C1 segment of cervical spinal cord (tissue), 14 donors: Measurements from ENCODE around the gene HOXA1.

Source experiments
- DNase-seq, 14 donors: peaks; one replicate each; lab custom pipeline; 2025; lab: John Stamatoyannopoulos, UW

Gene HOXA1

GRCh38 chr7:27116962-27117886, 21.4 kb upstream of the HOXA1 start:
- no peak for DNase-seq

GRCh38 chr7:27116031-27116961, 20.5 kb upstream of the HOXA1 start:
- no peak for DNase-seq

GRCh38 chr7:27115221-27116026, 19.6 kb upstream of the HOXA1 start:
- no peak for DNase-seq

- no peak for DNase-seq
Observed at GRCh38 chr7:27114881-27115220, 19.1 kb upstream of the HOXA1 start.

- no peak for DNase-seq
Observed at GRCh38 chr7:27113991-27114769, 18.4 kb upstream of the HOXA1 start.

- no peak for DNase-seq
Observed at GRCh38 chr7:27112955-27113949, 17.5 kb upstream of the HOXA1 start.

- no peak for DNase-seq
Observed at GRCh38 chr7:27112361-27112760, 16.6 kb upstream of the HOXA1 start.

- DNase-seq: no peak
Observed at GRCh38 chr7:27111751-27112277, 16.0 kb upstream of the HOXA1 start.

- no peak for DNase-seq
Observed at GRCh38 chr7:27111042-27111750, 15.4 kb upstream of the HOXA1 start.

GRCh38 chr7:27110186-27111031, 14.6 kb upstream of the HOXA1 start:
- DNase-seq: peak in 6 of 14 donors; percentile 40 to 76 (median 54)

GRCh38 chr7:27109466-27110185, 13.8 kb upstream of the HOXA1 start:
- no peak for DNase-seq

GRCh38 chr7:27108390-27109127, 12.8 kb upstream of the HOXA1 start:
- no peak for DNase-seq

- DNase-seq: no peak
Observed at GRCh38 chr7:27107391-27108381, 11.9 kb upstream of the HOXA1 start.

GRCh38 chr7:27106901-27107240, 11.1 kb upstream of the HOXA1 start:
- no peak for DNase-seq
